ENCODE data around the gene NUTM2D. TPM values are rescaled to one million over a fixed set of nuclear protein-coding genes. Genes with fewer than 3 reads are reported as not detected.
"Not testable (repeated sequence)": the region's sequence is repeated elsewhere in the genome, so short reads cannot be mapped to it uniquely, and the experiment has no call there.

The NUTM2D gene
- total and polyA plus RNA-seq, 2 donors from 2014 or later = 4.8 to 9.0 TPM

DNA sequence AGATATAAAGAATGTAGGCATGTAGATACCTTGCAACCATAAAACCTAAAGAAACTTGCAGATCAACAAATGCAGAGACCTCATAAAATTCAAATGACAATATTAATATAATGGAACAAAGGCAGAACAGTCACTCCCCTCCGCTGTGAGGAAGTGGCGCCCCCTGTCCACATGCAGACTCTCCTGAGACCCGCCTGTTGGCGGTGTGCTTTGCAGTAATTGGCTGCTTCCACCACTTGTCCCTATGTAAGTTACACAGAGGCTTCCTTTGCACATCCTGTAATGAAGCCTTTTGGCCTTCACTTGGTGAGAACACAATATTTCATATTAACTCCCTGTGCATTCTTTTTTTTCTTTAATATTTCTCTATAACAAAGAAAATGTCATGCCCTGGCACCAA lies 21.6 kb downstream of the NUTM2D start:
- H3K36me3 ChIP-seq (ENCODE audit: control insufficient read depth in 2 of 3, insufficient read depth in 3 of 3, low read length in 3 of 3); H3K9me3 ChIP-seq (ENCODE audit: control insufficient read depth in 2 of 3, insufficient read depth in 1 of 3, low read length in 3 of 3); H3K27ac ChIP-seq (ENCODE audit: low read depth in 2 of 2, low read length in 2 of 2); DNase-seq; H3K4me1 ChIP-seq (ENCODE audit: control insufficient read depth in 2 of 3, insufficient read depth in 2 of 3, low read depth in 1 of 3, low read length in 3 of 3); H3K27me3 ChIP-seq (ENCODE audit: control insufficient read depth, insufficient read depth, low read length); intact Hi-C loops (cut with DNase I); H3K4me3 ChIP-seq (ENCODE audit: low read length in 3 of 3); FAIRE-seq; H3K9ac ChIP-seq (ENCODE audit: low read length in 3 of 3): not testable (repeated sequence)

DNA sequence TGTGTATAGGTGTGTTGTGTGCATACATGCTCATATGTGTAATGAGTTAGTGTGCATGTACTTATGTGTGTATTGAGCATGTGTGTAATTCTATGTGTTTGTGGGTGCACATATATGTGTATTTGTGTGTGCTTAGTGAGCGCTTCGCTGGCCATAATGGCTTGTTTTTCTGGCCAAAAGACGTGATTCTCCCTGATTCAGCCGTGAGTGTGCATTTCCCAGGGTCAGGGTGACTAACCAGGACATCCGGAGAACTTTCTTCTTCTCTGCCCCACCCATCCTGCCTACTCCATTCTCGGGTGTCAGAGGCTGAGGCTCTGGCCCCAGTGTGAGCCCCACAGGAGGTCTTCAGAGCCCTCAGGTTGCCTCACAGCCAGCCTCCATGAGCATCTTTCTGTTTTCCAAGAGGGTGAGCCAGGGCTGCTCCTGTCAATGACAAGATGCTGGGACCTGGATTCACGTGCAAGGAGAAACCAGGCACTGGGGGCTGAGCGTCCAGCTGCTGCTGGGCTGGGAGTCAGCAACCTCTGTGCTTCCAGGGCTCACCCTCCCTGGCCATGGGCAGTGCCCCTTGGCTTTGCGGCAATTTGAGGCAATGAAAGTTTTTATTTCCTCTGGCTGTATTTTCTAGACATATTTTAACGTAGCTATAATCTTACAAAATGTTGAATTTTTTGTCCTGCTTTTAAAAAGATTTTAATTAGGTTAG lies 25.8 kb downstream of the NUTM2D start:
- H3K9me3 ChIP-seq (ENCODE audit: control insufficient read depth in 2 of 3, insufficient read depth in 1 of 3, low read length in 3 of 3); DNase-seq; H3K4me3 ChIP-seq (ENCODE audit: low read length in 3 of 3); H3K36me3 ChIP-seq (ENCODE audit: control insufficient read depth in 2 of 3, insufficient read depth in 3 of 3, low read length in 3 of 3); intact Hi-C loops (cut with DNase I); FAIRE-seq; H3K4me1 ChIP-seq (ENCODE audit: control insufficient read depth in 2 of 3, insufficient read depth in 2 of 3, low read depth in 1 of 3, low read length in 3 of 3); H3K27me3 ChIP-seq (ENCODE audit: control insufficient read depth, insufficient read depth, low read length); H3K9ac ChIP-seq (ENCODE audit: low read length in 3 of 3); H3K27ac ChIP-seq (ENCODE audit: low read depth in 2 of 2, low read length in 2 of 2): not testable (repeated sequence)

DNA sequence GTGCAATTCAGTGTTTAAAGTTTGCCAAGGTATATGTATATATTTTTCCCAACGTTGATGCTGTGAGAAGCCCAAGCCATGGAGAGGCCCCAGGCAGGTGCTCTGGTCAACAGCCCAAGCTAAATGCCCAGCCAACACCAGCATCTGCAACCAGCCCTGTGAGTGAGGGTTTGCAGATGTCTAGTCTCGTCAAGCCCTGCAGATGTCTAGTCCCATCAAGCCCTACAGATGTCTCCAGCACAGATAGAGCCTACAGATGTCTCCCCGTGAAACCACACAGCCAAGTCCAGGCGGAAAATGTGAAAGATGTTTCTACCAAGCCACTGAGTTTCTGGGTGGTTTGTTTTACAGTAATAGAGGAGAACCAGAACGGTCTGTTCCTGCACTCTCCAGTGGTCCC lies 26.7 kb downstream of the NUTM2D start:
- H3K4me1 ChIP-seq (ENCODE audit: control insufficient read depth in 2 of 3, insufficient read depth in 2 of 3, low read depth in 1 of 3, low read length in 3 of 3); H3K9me3 ChIP-seq (ENCODE audit: control insufficient read depth in 2 of 3, insufficient read depth in 1 of 3, low read length in 3 of 3); H3K27me3 ChIP-seq (ENCODE audit: control insufficient read depth, insufficient read depth, low read length); H3K9ac ChIP-seq (ENCODE audit: low read length in 3 of 3); H3K36me3 ChIP-seq (ENCODE audit: control insufficient read depth in 2 of 3, insufficient read depth in 3 of 3, low read length in 3 of 3); FAIRE-seq; intact Hi-C loops (cut with DNase I); H3K27ac ChIP-seq (ENCODE audit: low read depth in 2 of 2, low read length in 2 of 2); H3K4me3 ChIP-seq (ENCODE audit: low read length in 3 of 3); DNase-seq: not testable (repeated sequence)

DNA sequence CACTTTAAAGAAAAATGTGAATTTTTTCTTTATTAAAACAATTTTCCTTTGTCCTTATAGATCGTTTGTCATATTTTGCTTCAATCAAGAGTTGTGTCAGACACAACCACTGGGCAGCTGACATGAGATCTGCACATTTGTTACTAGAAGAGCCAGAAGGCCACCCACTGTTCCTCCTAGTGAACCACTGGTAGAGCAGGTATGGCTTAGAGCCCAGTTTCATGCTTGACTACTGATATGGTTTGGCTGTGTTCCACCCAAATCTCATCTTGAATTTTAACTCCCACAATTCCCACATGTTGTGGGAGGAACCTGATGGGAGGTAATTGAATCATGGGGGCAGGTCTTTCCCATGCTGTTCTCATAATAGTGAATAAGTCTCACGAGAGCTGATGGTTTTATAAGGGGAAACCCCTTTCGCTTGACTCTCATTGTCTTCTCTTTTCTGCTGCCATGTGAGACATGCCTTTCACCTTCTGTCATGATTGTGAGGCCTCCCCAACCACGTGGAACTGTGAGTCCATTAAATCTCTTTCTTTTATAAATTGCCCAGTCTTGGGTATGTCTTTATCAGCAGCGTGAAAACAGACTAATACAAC lies 28.3 kb downstream of the NUTM2D start:
- FAIRE-seq; intact Hi-C loops (cut with DNase I): not testable (repeated sequence)

DNA sequence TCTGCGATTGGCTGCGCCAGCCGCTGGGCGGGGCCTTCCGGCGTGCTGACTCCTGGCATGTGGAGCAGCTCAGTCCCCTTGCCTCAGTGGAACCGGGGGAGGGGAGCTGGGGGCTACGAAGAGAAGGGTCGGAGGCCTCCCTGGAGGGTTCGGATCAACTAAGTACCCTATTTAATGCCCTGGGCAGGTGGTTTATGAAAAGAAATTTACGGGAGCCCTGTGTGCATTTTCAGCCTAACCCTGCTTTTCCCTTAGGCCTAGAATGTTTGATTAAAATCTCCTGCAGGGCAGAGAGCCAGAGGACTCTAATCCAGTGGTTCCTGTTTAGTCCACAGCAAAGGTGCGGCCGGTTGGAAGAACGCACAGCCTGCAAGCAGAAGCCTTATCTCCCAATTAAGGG lies 33.8 kb downstream of the NUTM2D start:
- H3K9me3 ChIP-seq (ENCODE audit: control insufficient read depth in 2 of 3, insufficient read depth in 1 of 3, low read length in 3 of 3); FAIRE-seq; H3K27me3 ChIP-seq (ENCODE audit: control insufficient read depth, insufficient read depth, low read length); intact Hi-C loops (cut with DNase I); H3K4me1 ChIP-seq (ENCODE audit: control insufficient read depth in 2 of 3, insufficient read depth in 2 of 3, low read depth in 1 of 3, low read length in 3 of 3); H3K4me3 ChIP-seq (ENCODE audit: low read length in 3 of 3); H3K9ac ChIP-seq (ENCODE audit: low read length in 3 of 3); DNase-seq; H3K36me3 ChIP-seq (ENCODE audit: control insufficient read depth in 2 of 3, insufficient read depth in 3 of 3, low read length in 3 of 3); H3K27ac ChIP-seq (ENCODE audit: low read depth in 2 of 2, low read length in 2 of 2): not testable (repeated sequence)

More for the DNA sequence above, 28.3 kb downstream of the NUTM2D start:
- not testable (repeated sequence) for H3K27ac ChIP-seq (ENCODE audit: low read depth in 2 of 2, low read length in 2 of 2); H3K4me1 ChIP-seq (ENCODE audit: control insufficient read depth in 2 of 3, insufficient read depth in 2 of 3, low read depth in 1 of 3, low read length in 3 of 3); DNase-seq; H3K4me3 ChIP-seq (ENCODE audit: low read length in 3 of 3); H3K27me3 ChIP-seq (ENCODE audit: control insufficient read depth, insufficient read depth, low read length); H3K9ac ChIP-seq (ENCODE audit: low read length in 3 of 3); H3K36me3 ChIP-seq (ENCODE audit: control insufficient read depth in 2 of 3, insufficient read depth in 3 of 3, low read length in 3 of 3); H3K9me3 ChIP-seq (ENCODE audit: control insufficient read depth in 2 of 3, insufficient read depth in 1 of 3, low read length in 3 of 3)

DNA sequence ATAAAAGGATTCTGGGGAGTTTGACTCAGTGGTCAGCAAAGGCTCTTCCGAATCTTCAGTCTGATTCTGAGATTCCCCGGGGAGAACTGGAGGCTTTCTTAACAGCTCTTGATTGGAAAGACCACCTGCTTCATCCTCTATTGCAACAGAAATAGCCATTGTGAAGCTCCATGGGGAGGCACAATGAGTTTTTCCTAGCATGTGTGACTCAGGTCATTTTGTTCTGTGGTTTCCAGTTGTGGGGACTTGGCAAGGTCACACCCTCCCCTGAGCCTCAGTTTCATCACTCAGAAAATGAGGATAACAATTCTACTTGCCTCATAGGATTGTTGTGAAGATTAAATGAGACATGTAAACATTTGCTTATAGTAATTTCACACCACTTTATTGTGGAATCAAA lies 38.7 kb downstream of the NUTM2D start:
- DNase-seq; H3K27ac ChIP-seq (ENCODE audit: low read depth in 2 of 2, low read length in 2 of 2); intact Hi-C loops (cut with DNase I); H3K9ac ChIP-seq (ENCODE audit: low read length in 3 of 3); FAIRE-seq; H3K4me3 ChIP-seq (ENCODE audit: low read length in 3 of 3); H3K36me3 ChIP-seq (ENCODE audit: control insufficient read depth in 2 of 3, insufficient read depth in 3 of 3, low read length in 3 of 3); H3K9me3 ChIP-seq (ENCODE audit: control insufficient read depth in 2 of 3, insufficient read depth in 1 of 3, low read length in 3 of 3); H3K4me1 ChIP-seq (ENCODE audit: control insufficient read depth in 2 of 3, insufficient read depth in 2 of 3, low read depth in 1 of 3, low read length in 3 of 3); H3K27me3 ChIP-seq (ENCODE audit: control insufficient read depth, insufficient read depth, low read length): not testable (repeated sequence)

DNA sequence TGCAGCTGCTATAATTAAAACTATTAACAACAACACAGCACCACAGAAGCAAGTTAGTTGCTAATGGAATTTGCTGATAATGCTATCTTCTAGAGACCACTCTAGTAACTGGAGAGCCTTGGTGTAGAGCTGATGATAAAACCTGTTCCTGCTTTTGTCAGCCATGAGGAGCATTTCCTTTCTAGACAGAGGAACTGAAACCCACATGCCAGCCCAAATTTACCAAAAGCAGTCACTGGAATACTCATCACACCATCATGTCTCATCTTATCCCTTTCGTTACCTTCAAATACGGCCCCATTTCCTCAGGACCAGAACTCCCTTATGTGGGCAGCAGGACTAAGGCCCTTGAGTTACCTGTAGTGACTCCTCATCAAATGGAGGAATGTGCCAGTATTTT lies 40.9 kb downstream of the NUTM2D start:
- intact Hi-C loops (cut with DNase I); H3K4me1 ChIP-seq (ENCODE audit: control insufficient read depth in 2 of 3, insufficient read depth in 2 of 3, low read depth in 1 of 3, low read length in 3 of 3); H3K27me3 ChIP-seq (ENCODE audit: control insufficient read depth, insufficient read depth, low read length); H3K9ac ChIP-seq (ENCODE audit: low read length in 3 of 3); H3K27ac ChIP-seq (ENCODE audit: low read depth in 2 of 2, low read length in 2 of 2); H3K4me3 ChIP-seq (ENCODE audit: low read length in 3 of 3); H3K9me3 ChIP-seq (ENCODE audit: control insufficient read depth in 2 of 3, insufficient read depth in 1 of 3, low read length in 3 of 3); H3K36me3 ChIP-seq (ENCODE audit: control insufficient read depth in 2 of 3, insufficient read depth in 3 of 3, low read length in 3 of 3); DNase-seq; FAIRE-seq: not testable (repeated sequence)

DNA sequence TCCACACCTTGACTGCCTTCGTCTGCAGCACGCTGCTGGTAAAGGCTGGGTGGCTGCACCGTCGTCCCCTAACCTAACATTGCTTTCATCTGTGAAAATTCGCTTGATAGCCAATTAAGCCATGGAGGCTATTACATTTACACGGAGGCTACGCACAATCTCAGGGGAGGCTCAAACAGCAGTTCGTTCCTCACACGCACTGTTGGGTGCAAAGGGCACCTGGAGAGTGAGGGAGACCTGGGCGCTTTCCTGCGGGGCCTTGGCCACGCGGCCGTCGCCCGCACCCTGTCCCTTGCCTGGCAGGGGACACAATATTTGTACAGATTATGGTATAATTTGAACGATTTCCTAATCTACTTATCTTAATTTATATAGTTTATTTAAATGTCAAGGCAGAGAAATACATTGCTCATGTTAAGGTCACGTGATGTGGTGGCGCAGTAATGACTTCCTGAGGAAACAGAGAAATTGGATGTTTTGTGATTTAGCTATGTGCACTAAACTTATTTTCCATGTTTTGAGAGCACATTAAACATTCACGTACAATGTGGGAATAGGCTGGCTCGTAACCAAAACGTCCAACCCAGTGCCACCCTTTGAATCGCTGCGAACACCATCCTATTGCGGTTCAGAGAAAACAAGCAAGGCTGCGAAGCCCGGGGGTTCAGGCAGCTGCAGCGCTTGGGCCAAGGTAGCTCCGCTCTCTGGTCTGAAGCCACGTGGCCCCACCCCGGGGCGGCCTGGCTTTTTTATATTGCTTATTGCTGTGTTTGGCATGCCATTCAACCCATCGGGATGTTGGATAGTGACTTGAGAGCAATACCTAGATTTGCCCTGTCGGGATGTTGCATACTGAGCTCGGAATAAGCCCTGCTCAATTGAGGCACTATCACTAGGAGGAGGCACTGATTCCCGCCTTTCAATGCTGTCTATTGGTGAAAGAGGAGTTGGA lies 50.2 kb downstream of the NUTM2D start:
- H3K9ac ChIP-seq (ENCODE audit: low read length in 3 of 3); H3K9me3 ChIP-seq (ENCODE audit: control insufficient read depth in 2 of 3, insufficient read depth in 1 of 3, low read length in 3 of 3); FAIRE-seq; H3K4me1 ChIP-seq (ENCODE audit: control insufficient read depth in 2 of 3, insufficient read depth in 2 of 3, low read depth in 1 of 3, low read length in 3 of 3); H3K36me3 ChIP-seq (ENCODE audit: control insufficient read depth in 2 of 3, insufficient read depth in 3 of 3, low read length in 3 of 3); intact Hi-C loops (cut with DNase I); H3K27ac ChIP-seq (ENCODE audit: low read depth in 2 of 2, low read length in 2 of 2); H3K27me3 ChIP-seq (ENCODE audit: control insufficient read depth, insufficient read depth, low read length): not testable (repeated sequence)
- peak in 3 of 5 donors; percentile 15 to 39 (median 15) for DNase-seq
- H3K4me3 ChIP-seq (ENCODE audit: low read length in 3 of 3) = peak overlapping the region in 2 of 3 donors; percentile 48 to 55

Data from kidney (tissue), 11 donors.